Stomach smooth muscle (tissue), 2 donors: ENCODE results near the gene GRB7.
"Not testable (repeated sequence)": the region's sequence is repeated elsewhere in the genome, so short reads cannot be mapped to it uniquely, and the experiment has no call there.

Experiments
- H3K27ac ChIP-seq: one replicate; pipeline ENCODE4 v1.7.0; 2013; ENCODE audit warnings: mild to moderate bottlenecking, low read length, inconsistent platforms
- H3K27me3 ChIP-seq, 2 donors: one replicate each; pipeline ENCODE4 v1.7.0; 2013; ENCODE audit warnings: low read length in 2 of 2; ENCODE audit not compliant: insufficient read depth in 2 of 2, control insufficient read depth in 1 of 2
- H3K36me3 ChIP-seq, 2 donors: one replicate each; pipeline ENCODE4 v1.7.0; 2013; ENCODE audit warnings: low read length in 2 of 2; ENCODE audit not compliant: control insufficient read depth in 2 of 2, insufficient read depth in 2 of 2
- H3K4me1 ChIP-seq: one replicate; pipeline ENCODE4 v1.7.0; 2013; ENCODE audit warnings: low read length; ENCODE audit not compliant: control insufficient read depth, insufficient read depth
- H3K4me3 ChIP-seq, 2 donors: one replicate each; pipeline ENCODE4 v1.7.0; 2013; ENCODE audit warnings: low read length in 2 of 2
- H3K9ac ChIP-seq, 2 donors: one replicate each; pipeline ENCODE4 v1.7.0; 2013; ENCODE audit warnings: low read length in 2 of 2, mild to moderate bottlenecking in 1 of 2
- H3K9me3 ChIP-seq, 2 donors: one replicate each; pipeline ENCODE4 v1.7.0; 2013; ENCODE audit warnings: low read length in 2 of 2; ENCODE audit not compliant: control insufficient read depth in 2 of 2
- donor health status: healthy.
- donor health status: Pancreatic carcinoma.

GRB7 gene

DNA sequence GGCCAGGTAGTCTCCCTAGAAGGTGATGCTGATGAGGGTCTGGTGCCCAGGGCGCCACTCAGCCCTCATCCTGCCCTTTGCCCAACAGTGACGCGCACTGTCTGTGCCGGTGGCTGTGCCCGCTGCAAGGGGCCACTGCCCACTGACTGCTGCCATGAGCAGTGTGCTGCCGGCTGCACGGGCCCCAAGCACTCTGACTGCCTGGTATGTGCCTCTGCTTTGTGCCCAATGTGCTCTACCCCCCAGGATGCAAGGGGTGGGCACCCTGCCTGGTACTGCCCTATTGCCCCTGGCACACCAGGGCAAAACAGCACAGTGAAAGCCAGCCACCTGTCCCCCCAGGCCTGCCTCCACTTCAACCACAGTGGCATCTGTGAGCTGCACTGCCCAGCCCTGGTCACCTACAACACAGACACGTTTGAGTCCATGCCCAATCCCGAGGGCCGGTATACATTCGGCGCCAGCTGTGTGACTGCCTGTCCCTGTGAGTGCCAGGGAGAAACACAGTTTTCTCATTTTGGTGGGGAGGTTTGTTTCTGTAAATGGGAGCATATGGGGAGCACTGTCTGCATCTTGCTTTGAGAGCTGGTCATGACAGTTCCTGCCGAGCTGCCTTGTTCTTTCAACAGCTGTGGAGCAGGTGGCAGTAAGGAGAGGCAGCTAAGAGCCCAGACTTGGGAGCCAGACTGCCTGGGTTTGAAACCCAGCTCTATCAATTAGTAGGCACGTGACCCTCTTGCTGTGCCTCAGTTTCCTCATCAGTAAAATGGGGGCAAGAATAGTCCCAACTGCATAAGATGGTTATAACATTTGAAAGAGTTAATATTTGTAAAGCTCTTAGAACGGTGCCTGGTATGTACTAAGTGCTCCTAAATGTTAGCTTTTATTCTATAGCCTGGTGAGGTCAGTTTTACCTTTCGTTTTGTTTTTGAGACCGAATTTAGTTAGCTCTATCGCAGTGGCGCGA, 27.5 kb upstream of the GRB7 start:
- peaks cover 4% of the 10 kb centered on the region for H3K4me1 ChIP-seq
- H3K9me3 ChIP-seq = no peaks in the 10 kb centered on the region
- H3K4me3 ChIP-seq = no peak overlapping the region
- H3K27ac ChIP-seq = no peak overlapping the region
- H3K9ac ChIP-seq = no peak overlapping the region
- H3K27me3 ChIP-seq = no peaks in the 10 kb centered on the region
- peaks cover 23 to 43% of the 10 kb centered on the region in 2 donors for H3K36me3 ChIP-seq

DNA sequence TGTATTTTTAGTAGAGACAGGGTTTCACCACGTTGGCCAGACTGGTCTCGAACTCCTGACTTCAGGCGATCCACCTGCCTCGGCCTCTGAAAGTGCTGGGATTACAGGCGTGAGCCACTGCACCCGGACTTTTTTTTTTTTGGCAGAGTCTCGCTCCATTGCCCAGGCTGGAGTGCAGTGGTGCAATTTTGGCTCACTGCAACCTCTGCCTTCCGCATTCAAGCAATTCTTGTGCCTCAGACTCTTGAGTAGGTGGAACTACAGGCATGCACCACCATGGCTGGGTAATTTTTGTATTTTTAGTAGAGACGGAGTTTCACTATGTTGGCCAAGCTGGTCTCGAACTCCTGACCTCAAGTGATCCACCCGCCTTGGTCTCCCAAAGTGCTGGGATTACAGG, 26.7 kb upstream of the GRB7 start:
- H3K9me3 ChIP-seq, H3K27me3 ChIP-seq, H3K4me1 ChIP-seq, H3K9ac ChIP-seq, H3K27ac ChIP-seq, H3K4me3 ChIP-seq: not testable (repeated sequence)
- H3K36me3 ChIP-seq = peaks cover 29 to 51% of the 10 kb centered on the region in 2 donors

GRCh38 chr17:39711851-39712250, 25.9 kb upstream of the GRB7 start:
- no peaks in the 10 kb centered on the region for H3K9me3 ChIP-seq
- H3K4me3 ChIP-seq = no peak overlapping the region
- H3K9ac ChIP-seq = no peak overlapping the region
- peaks cover 29 to 49% of the 10 kb centered on the region in 2 donors for H3K36me3 ChIP-seq
- H3K4me1 ChIP-seq = peaks cover 3% of the 10 kb centered on the region
- H3K27me3 ChIP-seq = no peaks in the 10 kb centered on the region
- H3K27ac ChIP-seq = no peak overlapping the region

- Histone ChIP-seq H3K27ac (no peak overlapping the region), H3K4me3 (no peak overlapping the region), H3K9me3 (no peaks in the 10 kb centered on the region), H3K36me3 (peaks cover 28 to 45% of the 10 kb centered on the region in 2 donors), H3K9ac (no peak overlapping the region), H3K4me1 (peaks cover 3% of the 10 kb centered on the region), H3K27me3 (no peaks in the 10 kb centered on the region)
These were observed 23.5 kb upstream of the GRB7 start for GRCh38 chr17:39714234-39714633.

DNA sequence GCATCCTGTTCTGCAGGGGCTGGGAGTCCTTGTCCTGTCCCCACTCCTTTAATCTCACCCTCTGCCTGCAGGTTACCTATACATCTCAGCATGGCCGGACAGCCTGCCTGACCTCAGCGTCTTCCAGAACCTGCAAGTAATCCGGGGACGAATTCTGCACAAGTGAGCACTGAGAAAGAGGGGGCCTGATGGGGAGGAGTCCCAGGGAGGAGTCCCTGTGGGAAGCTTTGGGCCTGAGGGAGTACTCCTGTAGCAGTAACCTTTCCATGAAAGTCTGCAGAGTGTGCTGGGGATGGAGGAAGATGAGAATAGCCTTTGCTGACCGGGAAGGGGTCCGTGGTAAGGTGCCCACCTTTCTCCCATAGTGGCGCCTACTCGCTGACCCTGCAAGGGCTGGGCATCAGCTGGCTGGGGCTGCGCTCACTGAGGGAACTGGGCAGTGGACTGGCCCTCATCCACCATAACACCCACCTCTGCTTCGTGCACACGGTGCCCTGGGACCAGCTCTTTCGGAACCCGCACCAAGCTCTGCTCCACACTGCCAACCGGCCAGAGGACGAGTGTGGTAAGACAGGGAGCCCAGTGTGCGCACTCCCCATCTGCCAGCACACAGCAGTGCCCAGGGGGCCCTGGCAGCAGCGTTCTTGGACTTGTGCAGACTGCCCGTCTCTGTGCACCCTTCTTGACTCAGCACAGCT, 22.2 kb upstream of the GRB7 start:
- Histone ChIP-seq H3K9ac (no peak overlapping the region), H3K27ac (no peak overlapping the region), H3K27me3 (no peaks in the 10 kb centered on the region), H3K36me3 (peaks cover 34 to 39% of the 10 kb centered on the region in 2 donors), H3K4me3 (no peak overlapping the region), H3K9me3 (no peaks in the 10 kb centered on the region), H3K4me1 (peaks cover 3% of the 10 kb centered on the region)

DNA sequence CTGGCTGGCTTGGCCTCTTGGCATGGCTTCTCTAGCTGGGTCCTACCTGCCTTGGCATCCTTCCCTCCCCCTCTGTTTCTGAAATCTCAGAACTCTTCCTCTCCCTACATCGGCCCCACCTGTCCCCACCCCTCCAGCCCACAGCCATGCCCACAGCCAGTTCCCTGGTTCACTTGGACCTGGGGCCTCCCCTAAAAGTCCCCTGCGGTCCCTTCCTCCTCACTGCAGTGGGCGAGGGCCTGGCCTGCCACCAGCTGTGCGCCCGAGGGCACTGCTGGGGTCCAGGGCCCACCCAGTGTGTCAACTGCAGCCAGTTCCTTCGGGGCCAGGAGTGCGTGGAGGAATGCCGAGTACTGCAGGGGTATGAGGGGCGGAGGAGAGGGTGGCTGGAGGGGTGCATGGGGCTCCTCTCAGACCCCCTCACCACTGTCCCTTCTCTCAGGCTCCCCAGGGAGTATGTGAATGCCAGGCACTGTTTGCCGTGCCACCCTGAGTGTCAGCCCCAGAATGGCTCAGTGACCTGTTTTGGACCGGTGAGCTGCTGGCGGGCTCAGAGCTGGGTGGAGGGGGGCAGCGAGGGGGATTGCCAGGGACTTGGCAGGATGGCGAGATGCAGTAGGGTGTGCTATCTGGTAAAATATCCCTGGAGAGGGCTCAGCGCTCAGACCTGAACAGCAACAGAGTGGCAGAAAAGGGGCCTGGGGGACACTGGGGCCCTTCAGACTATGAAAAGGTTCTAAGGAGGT, 21.5 kb upstream of the GRB7 start:
- Histone ChIP-seq H3K27ac (no peak overlapping the region), H3K9me3 (no peaks in the 10 kb centered on the region), H3K27me3 (no peaks in the 10 kb centered on the region), H3K4me3 (no peak overlapping the region), H3K36me3 (peaks cover 34 to 39% of the 10 kb centered on the region in 2 donors), H3K4me1 (peaks cover 3% of the 10 kb centered on the region), H3K9ac (no peak overlapping the region)

DNA sequence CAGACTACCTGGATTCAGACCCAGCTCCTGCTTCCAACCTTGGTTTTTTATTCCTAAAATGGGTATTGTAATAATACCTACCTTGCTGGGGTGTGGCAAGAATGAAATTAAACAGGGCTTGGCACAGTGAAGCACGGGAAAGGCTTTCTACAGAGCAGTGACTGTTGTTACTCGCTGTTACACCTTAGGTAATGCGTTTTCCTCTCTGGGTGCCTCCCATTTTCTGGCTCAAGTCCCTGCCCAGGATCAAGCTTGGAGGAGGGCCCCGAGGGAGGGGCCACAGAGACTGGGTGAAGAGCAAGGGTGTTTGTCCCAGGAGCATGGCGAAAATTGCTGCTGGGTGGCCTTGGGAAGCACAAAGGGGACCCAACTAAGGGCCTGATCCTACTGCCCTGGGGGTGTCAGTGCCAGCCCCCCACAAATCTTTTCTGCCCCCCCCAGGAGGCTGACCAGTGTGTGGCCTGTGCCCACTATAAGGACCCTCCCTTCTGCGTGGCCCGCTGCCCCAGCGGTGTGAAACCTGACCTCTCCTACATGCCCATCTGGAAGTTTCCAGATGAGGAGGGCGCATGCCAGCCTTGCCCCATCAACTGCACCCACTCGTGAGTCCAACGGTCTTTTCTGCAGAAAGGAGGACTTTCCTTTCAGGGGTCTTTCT, 20.7 kb upstream of the GRB7 start:
- no peaks in the 10 kb centered on the region for H3K9me3 ChIP-seq
- no peak overlapping the region for H3K27ac ChIP-seq

GRCh38 chr17:39717660-39718059, 20.1 kb upstream of the GRB7 start:
- Histone ChIP-seq H3K4me1 (peaks cover 3% of the 10 kb centered on the region), H3K9me3 (no peaks in the 10 kb centered on the region), H3K27ac (no peak overlapping the region), H3K27me3 (no peaks in the 10 kb centered on the region), H3K36me3 (peaks cover 22 to 32% of the 10 kb centered on the region in 2 donors), H3K9ac (no peak overlapping the region), H3K4me3 (no peak overlapping the region)

More for the DNA sequence above, 20.7 kb upstream of the GRB7 start:
- H3K4me3 ChIP-seq = no peak overlapping the region
- no peaks in the 10 kb centered on the region for H3K27me3 ChIP-seq
- H3K4me1 ChIP-seq = peaks cover 3% of the 10 kb centered on the region
- H3K9ac ChIP-seq = no peak overlapping the region
- peaks cover 27 to 32% of the 10 kb centered on the region in 2 donors for H3K36me3 ChIP-seq

GRCh38 chr17:39719563-39720355, 18.0 kb upstream of the GRB7 start:
- Histone ChIP-seq H3K9ac (no peak overlapping the region), H3K36me3 (peaks cover 20 to 33% of the 10 kb centered on the region in 2 donors), H3K27ac (no peak overlapping the region), H3K27me3 (no peaks in the 10 kb centered on the region), H3K4me3 (no peak overlapping the region), H3K9me3 (no peaks in the 10 kb centered on the region), H3K4me1 (peaks cover 3% of the 10 kb centered on the region)
